ENCODE results near the gene YIPF5. TPM values are rescaled to one million over a fixed set of nuclear protein-coding genes. Genes with fewer than 3 reads are reported as not detected.

YIPF5 gene
- total and polyA plus RNA-seq, 8 donors: 5.6 to 41.6 (median 31.6) TPM

DNA sequence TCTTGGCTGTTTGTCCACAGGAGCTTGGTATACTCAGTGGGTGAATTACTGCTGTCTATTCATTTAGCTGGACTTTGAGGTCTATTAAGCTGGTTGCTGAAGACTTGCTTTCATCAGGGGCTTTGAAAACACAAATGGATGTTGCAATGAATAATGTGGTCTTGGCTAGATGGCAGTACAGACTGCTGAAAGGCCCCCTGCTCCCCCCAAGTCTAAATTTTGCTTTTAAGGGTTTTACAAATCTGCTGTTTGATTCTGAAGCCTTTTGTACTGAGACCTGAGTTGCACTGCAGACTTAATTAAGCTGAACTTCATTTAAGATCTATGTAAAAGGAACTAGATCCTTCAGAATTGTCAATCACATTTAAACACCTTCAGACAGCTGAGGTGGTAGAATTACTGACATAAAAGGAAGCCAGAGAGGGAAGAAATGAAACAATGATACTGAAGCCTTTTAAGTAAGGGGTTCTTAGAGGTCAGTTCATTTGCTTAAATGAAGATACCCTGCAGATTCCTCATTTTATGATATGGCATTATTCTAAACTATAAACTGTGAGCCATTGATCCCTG lies 37.5 kb upstream of the YIPF5 start:
- ATAC-seq: peak in 2 of 4 donors; percentile 6 to 34
- H3K36me3 ChIP-seq: no peaks in the 10 kb centered on the region
- H3K4me3 ChIP-seq: peak overlapping the region in 3 of 4 donors; percentile 6 to 57 (median 54)
- no peaks in the 10 kb centered on the region for H3K27me3 ChIP-seq
- no peak for DNase-seq
- intact Hi-C loops (cut with DNase I): no loop called here
- H3K4me1 ChIP-seq: peaks cover 0 to 12% (median 0%) of the 10 kb centered on the region in 3 donors
- TF ChIP-seq, protein P1, sequence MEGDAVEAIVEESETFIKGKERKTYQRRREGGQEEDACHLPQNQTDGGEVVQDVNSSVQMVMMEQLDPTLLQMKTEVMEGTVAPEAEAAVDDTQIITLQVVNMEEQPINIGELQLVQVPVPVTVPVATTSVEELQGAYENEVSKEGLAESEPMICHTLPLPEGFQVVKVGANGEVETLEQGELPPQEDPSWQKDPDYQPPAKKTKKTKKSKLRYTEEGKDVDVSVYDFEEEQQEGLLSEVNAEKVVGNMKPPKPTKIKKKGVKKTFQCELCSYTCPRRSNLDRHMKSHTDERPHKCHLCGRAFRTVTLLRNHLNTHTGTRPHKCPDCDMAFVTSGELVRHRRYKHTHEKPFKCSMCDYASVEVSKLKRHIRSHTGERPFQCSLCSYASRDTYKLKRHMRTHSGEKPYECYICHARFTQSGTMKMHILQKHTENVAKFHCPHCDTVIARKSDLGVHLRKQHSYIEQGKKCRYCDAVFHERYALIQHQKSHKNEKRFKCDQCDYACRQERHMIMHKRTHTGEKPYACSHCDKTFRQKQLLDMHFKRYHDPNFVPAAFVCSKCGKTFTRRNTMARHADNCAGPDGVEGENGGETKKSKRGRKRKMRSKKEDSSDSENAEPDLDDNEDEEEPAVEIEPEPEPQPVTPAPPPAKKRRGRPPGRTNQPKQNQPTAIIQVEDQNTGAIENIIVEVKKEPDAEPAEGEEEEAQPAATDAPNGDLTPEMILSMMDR (IDR thresholded peaks at IDR 0.05): no peak
- no peaks in the 10 kb centered on the region for H3K9me3 ChIP-seq
- H3K27ac ChIP-seq: peak overlapping the region in 2 of 4 donors; percentile 1 to 41
- FAIRE-seq: no peak

GRCh38 chr5:144206141-144206540 lies 35.7 kb upstream of the YIPF5 start:
- H3K27ac ChIP-seq: peak overlapping the region in 1 of 4 donors; percentile 6
- H3K27me3 ChIP-seq: no peaks in the 10 kb centered on the region
- intact Hi-C loops (cut with DNase I): no loop called here
- FAIRE-seq (no peak), ATAC-seq (no peak), DNase-seq (no peak)
- TF ChIP-seq, protein P1 (IDR thresholded peaks at IDR 0.05): no peak
- H3K4me3 ChIP-seq: peak overlapping the region in 2 of 4 donors; percentile 54 to 57
- peaks cover 0 to 12% (median 0%) of the 10 kb centered on the region in 3 donors for H3K4me1 ChIP-seq
- H3K9me3 ChIP-seq: no peaks in the 10 kb centered on the region
- 10 to 20% methylated on average over 2 of the region's 2 CpGs for WGBS, 2 donors
- no peaks in the 10 kb centered on the region for H3K36me3 ChIP-seq

DNA sequence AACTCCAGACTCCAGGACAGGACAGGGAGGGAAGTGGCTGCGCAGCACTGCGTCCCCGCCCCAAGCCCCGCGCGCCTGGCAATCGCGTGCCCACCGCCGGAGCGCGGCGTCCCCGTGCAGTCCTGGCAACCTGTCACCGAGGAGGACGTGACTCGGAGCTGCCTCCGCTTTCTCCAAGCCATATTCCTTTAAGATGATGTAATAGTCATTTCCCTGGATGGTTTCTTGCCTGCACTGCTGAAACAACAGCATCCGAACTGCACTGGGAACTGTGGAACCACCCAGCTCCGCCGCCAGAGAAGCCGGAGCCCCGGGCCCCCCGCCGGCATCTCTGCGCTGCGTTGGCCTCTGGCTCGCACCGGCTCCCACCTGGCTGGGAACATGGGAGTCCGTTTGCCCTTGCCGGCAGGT lies 34.7 kb upstream of the YIPF5 start:
- no peak for FAIRE-seq
- peak; percentile 31 to 75 (median 54) for DNase-seq
- no peaks in the 10 kb centered on the region for H3K27me3 ChIP-seq

DNA sequence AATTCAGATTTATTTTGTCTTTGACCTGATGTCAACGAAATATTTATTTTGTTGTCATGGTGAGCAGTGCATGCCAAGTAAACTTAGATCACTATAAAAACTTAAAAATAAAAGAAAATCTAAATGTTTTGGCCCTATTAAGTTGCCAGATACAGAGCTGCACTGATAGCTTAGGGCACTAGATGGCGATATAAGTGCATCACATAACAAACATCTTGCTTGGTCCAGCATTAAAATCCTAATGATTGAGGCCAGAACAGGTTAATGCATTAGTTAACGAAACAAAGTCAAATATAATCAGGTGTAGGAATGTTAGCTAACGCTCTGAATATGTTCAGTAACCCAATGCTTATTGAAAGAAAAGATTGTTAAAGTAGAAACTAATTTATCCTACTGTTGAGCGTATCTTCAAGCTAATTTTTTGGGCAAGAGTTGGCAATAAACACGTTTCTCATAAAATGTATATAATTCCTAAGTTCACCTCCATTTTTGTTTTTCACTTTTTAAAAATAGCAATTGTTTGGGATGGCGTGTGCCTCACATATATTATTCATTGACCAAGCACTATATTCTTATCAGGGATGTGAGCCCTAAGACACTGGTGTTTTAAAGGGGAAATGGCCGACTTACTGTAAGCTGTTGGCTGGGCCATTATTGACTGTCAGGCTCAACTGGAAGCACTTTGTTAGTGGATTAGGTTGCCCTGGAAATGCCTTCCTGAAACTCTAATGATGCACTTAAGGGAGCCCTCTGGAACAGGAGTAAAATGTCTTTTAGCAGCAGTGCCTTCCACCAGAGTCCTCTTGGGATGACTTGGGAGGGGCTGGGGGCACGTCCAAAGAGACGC lies 33.5 kb upstream of the YIPF5 start:
- H3K4me3 ChIP-seq: no peak overlapping the region
- no peak overlapping the region for H3K27ac ChIP-seq
- FAIRE-seq (peak; percentile 97), DNase-seq (peak in 3 of 6 donors; percentile 23 to 64 (median 26)), ATAC-seq (peak; percentile 64 to 81 (median 78))
- peaks cover 0 to 6% (median 0%) of the 10 kb centered on the region in 3 donors for H3K4me1 ChIP-seq
- TF ChIP-seq, protein P1 (IDR thresholded peaks at IDR 0.05): peak; percentile 60 to 89 (median 78)
- no peaks in the 10 kb centered on the region for H3K27me3 ChIP-seq
- intact Hi-C loops (cut with DNase I): loop anchor here in 1 of 3 donors (5.0 kb wide), 1 partner anchor 1033 kb away; no protein-coding TSS in a partner anchor
- WGBS, 2 donors: 31 to 35% methylated on average over 10 of the region's 10 CpGs
- no peaks in the 10 kb centered on the region for H3K9me3 ChIP-seq
- H3K36me3 ChIP-seq: no peaks in the 10 kb centered on the region

More for the DNA sequence above, 34.7 kb upstream of the YIPF5 start:
- peak overlapping the region; percentile 23 to 57 (median 40) for H3K4me3 ChIP-seq
- H3K9me3 ChIP-seq: no peaks in the 10 kb centered on the region
- WGBS, 2 donors: 0 to 1% methylated on average over 31 of the region's 31 CpGs
- intact Hi-C loops (cut with DNase I): no loop called here
- peaks cover 0 to 9% (median 0%) of the 10 kb centered on the region in 3 donors for H3K4me1 ChIP-seq
- no peaks in the 10 kb centered on the region for H3K36me3 ChIP-seq
- peak; percentile 66 to 80 (median 72) for ATAC-seq
- H3K27ac ChIP-seq: peak overlapping the region in 2 of 4 donors; percentile 42 to 60
- TF ChIP-seq, protein P1 (IDR thresholded peaks at IDR 0.05): no peak
